GM18502 (cell line): ENCODE measurements around the gene ATG9B.
"Not testable (repeated sequence)": the region's sequence is repeated elsewhere in the genome, so short reads cannot be mapped to it uniquely, and the experiment has no call there.

ENCODE experiments used
- ATAC-seq: cut with Tn5 transposase; IDR thresholded peaks from one replicate; pipeline ENCODE4 v1.9.1; 2021; ENCODE audit warnings: mild to moderate bottlenecking; ENCODE audit not compliant: unreplicated experiment, poor library complexity

Gene ATG9B

DNA sequence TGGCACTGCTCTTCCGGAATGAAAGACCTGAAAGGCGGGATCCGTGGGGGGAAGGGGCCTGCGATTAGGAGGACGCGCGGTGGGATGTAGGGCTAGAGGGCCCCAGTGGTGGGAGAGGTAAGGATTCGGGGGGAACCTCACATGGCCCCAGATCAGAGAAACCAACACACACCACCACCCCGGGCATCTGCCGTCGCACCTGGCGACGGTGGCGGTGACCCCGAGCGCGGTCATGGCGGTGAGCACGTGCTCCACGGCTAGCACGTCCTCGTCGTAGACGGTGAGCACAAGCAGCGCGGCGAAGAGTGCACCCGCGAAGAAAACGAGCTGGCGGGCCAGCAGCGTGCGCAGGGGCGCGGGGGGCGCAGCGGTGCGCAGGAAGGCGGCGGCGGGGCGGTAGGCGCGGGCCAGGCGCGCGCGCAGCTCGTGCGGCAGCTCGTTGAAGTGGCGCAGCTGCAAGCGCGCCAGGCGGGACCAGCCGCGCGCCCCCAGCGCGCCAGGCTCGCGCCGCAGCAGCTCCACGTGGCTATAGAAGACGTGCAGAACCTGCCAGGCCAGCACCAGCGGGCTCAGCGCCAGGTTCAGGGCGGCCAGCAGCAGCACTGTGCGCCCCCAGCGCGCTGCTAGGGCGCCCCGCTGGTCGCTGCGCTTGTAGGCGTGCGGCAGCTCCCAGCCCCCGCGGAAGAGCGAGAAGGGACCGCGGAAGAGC lies 5.7 kb downstream of the ATG9B start:
- peak; percentile 7 for ATAC-seq

DNA sequence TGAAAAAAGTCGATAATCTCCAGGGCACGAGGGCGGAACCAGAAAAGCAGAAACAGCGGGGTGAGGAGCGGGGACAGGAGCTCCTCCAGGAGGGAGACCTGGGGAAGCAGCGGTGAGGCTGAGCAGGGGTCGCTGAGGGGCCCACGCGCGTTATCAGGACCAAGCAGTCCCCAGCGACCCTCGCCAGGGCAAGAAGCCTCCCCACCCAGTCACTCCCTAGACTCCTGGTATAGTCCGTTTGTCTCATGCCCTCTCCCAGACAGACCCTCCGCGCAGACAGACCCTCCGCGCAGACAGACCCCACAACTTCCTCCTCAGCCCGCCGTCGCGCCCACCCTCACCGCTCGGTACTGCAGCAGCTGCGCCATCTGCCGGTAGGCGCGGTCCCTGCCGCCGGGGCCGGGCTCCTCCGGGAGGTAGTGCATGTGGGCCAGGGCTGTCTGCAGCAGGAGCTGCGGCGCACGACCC lies 6.3 kb downstream of the ATG9B start:
- peak; percentile 59 for ATAC-seq

DNA sequence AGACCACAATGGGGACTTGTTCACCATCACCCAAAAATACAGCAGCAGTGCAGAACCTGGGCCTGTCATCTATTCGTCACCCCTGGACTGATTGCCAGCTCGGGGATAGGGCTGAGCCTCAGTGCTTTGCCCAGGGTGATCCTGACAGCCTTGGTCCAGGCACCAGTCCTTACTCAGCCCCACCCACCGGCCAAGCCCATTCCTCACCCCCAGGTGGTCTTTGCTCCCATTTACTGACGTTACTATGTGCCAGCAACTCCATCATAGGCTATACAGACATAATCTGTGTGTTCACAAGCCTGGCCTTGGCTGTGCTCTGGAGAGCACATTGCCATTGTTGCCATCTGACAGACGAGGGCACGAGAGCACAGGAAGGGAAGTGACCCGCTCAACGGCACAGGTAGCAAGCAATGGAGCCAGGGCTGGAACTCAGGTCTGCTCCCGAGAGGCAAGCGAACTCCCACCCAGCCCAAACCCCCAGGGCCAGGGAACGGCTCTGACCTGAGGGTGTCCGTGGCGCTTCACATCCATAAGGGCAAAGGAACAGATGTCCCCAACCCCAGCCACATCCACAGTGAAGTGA lies 6.8 kb downstream of the ATG9B start:
- no peak for ATAC-seq

DNA sequence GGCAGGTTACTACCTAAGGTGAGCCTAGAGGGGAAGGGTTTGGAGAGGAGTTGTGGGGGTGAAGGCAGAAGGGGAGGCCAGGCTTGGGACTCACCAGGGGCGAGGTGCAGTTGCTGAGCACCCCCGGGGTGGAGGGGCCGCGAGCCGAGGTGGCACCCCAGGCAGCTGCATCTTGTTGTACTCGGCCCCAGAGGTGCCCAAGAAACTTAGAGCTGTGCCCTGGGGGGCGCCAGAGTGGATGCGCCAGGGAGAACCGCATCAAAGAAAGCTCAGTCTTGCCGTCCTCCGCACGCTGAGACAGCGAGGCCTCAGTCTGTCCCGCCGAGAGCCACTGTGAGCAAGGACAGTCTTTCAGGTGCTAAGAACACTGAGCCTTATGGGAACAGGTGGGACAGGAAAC lies 7.4 kb downstream of the ATG9B start:
- ATAC-seq = no peak

DNA sequence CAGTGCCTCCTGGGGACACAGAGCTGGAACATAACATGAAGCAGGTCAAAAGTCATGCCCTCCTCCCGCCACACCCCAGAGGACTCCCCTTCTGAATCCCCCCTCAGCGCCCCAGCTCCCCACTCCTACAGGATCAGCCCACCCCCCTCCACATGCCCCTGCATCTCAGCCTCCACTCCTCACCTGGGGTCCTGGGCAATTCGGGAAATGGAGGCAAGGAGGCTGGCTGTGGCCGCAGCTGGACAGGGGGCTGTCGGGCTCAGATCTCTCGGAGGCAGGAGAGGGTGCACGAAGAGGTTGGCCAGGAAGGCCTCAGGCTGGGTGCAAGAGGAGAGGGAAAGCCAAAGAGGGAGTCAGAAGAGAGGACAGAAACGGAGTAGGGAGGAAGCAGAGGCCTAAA lies 7.8 kb downstream of the ATG9B start:
- ATAC-seq = no peak

DNA sequence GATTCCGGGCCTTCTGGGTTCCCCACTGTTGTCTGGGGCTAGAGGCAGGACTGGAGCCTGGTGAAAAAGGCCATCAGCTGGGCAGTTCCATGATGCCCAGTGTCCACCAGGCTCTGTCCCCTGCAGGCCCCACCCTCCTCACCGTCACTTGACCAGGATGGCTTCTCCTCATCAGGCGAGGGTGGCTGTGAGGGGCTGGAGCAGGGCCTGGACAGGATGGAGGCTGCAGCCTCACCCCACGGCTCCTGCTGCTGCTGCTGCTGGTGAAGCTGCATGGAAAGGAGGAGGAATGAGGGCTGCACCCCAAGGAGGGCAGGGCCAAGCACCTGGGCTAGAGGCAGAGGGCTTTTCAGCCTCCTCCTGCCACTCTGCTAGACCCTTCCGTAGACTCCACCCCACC lies 8.3 kb downstream of the ATG9B start:
- no peak for ATAC-seq

DNA sequence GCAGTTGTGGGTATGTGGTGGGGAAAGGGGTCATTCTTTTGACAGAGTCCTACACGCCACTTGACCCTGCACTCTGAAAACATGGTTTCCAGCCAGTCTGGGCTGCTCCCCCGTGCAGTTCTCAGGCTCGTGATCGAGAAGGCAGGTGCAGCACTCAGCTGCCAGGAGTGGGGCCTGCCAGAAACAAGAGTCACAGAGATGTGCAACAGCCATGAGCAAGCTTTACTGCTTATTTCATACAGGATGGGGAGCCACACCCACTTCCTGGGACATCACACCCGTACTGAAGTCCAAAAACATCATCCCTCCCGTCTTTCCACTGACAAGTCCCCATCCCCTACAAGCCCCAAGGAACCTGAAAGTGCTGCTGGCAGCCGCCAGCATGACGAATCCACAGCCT lies 9.3 kb downstream of the ATG9B start:
- ATAC-seq = no peak

DNA sequence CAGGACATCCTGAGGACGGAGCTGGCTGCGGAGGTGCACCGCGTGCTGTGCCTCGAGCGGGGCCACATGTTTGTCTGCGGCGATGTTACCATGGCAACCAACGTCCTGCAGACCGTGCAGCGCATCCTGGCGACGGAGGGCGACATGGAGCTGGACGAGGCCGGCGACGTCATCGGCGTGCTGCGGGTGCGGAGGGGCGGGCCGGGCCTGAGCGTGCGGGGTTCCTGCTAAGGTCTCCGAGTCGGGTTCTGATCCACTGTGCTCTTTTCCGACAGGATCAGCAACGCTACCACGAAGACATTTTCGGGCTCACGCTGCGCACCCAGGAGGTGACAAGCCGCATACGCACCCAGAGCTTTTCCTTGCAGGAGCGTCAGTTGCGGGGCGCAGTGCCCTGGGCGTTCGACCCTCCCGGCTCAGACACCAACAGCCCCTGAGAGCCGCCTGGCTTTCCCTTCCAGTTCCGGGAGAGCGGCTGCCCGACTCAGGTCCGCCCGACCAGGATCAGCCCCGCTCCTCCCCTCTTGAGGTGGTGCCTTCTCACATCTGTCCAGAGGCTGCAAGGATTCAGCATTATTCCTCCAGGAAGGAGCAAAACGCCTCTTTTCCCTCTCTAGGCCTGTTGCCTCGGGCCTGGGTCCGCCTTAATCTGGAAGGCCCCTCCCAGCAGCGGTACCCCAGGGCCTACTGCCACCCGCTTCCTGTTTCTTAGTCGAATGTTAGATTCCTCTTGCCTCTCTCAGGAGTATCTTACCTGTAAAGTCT lies 10.4 kb downstream of the ATG9B start:
- ATAC-seq = peak; percentile 65

DNA sequence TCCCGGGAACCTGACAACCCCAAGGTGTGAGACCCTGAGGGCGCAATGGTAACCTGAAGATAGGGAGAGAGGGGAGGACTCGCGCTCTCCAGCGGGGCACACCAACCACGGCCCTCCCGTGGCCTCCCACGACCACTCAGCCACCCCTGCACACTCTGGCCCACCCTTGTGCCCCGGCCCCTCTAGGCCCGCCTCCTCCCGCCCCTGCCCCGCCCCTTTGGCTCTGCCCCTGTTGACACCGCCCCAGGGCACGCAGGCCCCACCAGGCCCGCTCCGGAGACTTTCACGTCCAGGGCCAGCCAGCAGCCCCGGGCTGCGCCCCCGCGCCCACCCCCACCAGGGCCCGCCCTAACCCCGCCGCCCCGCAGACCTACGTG lies 10.9 kb downstream of the ATG9B start:
- no peak for ATAC-seq

DNA sequence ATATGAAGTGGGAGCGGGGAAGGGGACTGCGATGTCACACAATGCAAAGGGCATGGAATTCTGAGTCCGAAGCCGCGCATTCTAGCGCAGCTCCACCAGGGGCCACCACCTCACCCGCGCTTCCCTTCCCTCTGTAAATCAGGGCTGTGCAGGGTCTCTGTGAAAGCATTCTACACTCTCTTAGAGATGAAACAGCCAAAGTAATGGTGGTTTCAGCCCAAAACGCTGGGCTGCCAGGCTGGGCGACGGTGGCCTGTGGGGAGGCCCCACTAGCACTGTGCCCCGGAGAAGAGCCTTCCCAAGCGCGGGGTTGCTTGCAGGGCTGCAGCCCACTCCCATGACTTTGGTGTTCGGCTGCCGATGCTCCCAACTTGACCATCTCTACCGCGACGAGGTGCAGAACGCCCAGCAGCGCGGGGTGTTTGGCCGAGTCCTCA lies 11.4 kb downstream of the ATG9B start:
- ATAC-seq = no peak

DNA sequence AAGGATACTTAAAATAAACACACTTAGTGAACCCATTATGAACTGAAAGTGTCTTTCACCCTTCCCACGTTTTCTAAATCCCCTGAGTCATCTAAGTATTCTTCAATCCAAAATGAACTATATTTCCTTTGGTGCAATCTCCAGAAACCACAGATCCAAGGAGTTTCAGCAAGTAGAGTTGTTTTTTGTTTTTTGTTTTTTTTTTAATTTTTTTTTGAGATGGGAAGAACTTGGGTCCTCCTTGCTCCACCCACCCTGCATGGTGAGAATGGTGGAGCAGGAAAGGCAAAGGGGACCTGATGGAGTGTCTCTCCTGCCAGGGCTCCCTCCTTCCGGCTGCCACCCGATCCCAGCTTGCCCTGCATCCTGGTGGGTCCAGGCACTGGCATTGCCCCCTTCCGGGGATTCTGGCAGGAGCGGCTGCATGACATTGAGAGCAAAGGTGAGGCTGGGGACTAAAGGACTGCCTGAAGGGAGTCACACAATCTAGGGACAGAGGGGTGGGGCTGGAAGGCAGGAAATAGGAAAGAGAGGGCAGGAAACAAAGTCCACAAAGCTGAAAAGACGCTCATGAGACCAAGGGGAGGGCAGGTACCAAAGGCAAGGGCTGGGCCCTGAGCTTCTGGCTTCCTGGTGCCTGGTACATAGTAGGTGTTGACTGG lies 12.1 kb downstream of the ATG9B start:
- ATAC-seq = no peak

DNA sequence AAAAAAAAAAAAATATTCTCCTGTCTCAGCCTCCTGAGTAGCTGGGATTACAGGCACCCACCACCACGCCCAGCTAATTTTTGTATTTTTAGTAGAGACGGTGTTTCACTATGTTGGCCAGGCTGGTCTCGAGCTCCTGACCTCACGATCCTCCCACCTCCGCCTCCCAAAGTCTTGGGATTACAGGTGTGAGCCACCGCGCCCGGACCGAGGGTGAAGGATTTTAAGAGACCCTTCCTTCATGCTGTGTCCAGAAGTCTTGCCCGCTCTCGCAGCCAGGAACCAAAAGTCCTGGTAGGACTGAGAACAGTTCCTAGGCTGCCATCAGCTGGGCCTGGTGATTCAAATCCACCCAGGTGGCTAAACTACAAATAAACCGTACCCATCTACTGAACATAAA lies 12.7 kb downstream of the ATG9B start:
- ATAC-seq = not testable (repeated sequence)

DNA sequence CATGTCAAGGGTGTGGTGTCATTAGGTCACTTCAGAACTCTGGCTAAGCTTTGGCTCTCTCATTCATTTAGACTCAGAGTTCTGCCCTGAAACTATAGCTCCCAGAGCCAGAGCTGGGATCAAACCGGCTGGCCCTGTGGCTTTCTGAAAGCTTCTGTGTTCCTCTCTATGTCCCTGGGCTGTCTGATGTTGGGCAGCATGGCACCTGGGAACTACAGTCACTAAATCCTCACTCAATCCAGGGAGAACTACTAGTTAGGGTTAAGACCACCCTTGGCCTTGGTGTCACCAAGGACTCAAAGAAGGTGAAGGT lies 13.2 kb downstream of the ATG9B start:
- ATAC-seq = no peak

DNA sequence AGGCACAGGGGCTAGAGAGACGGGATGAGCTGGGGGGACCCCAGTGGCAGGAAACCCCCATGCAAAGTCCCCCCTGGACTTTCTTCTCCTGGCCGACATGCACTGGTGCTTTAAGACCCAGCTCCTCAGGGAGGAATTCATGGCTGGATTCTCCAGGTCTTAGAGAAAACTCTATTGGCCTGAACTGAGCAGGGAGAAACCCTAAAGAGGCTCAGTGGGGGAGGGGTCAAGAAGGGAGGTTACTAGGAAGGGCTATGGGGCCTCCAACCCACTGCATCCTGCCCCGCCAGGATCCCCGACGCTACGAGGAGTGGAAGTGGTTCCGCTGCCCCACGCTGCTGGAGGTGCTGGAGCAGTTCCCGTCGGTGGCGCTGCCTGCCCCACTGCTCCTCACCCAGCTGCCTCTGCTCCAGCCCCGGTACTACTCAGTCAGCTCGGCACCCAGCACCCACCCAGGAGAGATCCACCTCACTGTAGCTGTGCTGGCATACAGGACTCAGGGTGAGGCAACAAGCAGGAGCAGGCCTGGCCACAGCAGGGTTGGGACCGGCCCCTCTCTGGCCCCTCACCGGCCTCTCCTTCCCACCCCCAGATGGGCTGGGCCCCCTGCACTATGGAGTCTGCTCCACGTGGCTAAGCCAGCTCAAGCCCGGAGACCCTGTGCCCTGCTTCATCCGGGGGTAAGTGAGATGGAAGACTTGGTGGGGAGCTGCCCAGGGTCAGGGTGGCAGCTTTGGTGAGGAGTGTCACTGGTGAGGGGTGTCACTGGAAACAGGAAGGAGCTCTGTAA lies 13.8 kb downstream of the ATG9B start:
- no peak for ATAC-seq

DNA sequence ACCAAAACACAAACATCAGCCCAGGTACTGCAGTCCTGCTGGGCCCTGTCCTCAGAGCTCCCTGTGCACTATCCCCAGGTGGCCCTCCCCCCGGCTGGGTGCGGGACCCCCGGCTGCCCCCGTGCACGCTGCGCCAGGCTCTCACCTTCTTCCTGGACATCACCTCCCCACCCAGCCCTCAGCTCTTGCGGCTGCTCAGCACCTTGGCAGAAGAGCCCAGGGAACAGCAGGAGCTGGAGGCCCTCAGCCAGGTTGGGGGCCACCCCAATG lies 14.3 kb downstream of the ATG9B start:
- no peak for ATAC-seq

DNA sequence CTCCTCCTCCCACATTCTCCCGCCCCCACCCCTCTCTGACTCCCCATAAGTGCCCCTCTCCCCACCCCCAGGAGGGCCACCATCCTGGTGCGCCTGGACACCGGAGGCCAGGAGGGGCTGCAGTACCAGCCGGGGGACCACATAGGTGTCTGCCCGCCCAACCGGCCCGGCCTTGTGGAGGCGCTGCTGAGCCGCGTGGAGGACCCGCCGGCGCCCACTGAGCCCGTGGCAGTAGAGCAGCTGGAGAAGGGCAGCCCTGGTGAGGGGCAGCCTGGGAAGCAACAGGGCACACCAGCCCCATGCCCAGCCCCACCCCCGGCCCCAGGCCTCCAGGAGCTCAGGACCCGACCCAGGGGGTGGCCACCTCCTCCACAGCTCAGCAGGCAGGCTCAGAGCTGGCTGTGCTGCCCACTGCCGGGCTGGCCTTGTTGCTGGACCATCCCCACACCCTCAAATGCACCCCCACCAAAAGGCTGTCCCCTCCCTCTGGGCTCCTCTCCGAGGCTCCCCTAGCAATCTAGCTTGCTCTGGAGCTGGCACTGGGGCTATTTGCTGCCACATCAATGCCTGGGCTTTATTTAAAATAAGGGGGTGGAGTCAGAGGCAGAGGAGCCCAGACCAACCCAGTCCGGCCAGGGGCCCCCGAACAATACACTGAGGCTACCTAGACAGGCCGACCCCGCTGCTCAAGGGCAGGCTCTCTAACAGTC lies 14.8 kb downstream of the ATG9B start:
- ATAC-seq = no peak

DNA sequence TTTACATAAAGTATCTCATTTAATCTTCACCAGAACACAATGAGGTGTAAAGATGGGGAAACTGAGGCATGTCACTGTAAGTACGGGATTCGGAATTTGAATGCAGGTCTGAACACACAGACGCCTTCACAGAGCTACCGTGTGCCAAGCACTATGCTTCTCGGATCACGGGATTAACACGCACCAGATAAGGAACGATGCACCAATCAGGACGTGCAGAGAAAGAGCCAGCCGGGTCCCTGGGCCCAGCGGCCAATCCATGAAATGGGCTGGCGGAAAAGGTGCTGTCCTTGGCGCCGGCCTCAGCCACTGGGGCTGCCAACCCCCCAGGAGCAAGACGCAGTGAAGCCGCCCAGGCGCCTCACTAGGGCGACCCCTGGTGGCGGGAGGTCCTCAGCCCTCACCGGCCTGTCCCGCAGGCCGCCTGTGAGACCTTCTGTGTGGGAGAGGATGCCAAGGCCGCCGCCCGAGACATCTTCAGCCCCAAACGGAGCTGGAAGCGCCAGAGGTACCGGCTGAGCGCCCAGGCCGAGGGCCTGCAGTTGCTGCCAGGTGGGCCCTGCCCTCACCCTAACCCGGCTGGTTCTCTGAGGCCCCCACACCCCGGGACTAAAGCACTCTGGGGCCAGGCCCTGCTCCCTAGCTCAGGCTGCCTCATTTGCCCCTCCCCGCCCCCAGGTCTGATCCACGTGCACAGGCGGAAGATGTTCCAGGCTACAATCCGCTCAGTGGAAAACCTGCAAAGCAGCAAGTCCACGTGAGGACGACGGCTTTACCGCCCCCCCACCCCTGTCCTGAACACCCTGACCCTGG lies 15.6 kb downstream of the ATG9B start:
- peak; percentile 65 for ATAC-seq

DNA sequence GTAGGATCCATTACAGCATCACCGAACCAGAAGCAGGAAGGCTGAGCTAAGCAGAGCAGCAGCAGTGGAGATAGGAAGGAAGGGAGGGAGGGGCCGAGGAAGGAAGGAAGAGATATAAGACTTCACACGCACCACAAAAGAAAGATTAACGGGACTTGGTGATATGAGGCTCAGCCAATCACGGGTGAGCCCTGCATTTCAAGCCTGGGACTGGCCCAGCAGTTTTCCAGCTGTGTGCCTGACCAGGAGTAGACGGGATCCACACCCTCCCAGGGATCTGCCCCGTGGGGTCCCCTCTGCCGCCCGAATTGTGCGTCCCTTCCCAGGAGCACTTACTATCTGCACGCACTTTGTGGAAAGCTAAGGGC lies 16.2 kb downstream of the ATG9B start:
- ATAC-seq = no peak

DNA sequence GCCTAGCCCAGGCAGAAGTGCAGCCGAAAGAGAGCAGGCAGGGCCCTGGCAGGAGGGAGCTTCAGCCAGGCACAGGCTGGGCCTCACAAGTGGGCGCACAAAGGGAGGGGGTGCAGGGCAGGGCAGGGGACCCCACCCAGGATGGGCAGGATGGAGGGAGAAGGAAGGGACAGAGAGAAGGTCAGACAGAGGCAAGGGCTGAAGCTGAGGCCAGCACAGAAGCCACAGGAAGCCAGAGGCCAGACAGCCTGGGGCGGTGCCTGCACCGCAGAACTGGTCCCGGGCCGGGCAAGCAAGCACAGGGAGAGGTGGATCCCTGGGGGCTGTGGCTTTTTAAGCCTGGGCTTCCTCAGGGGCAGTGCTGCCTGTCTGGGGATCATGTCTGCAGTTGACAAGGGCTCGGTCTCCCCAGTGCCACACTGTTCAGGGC lies 16.8 kb downstream of the ATG9B start:
- no peak for ATAC-seq
